ENCODE measurements around the gene IFNAR1. TPM values are rescaled to one million over a fixed set of nuclear protein-coding genes. Genes with fewer than 3 reads are reported as not detected.
"Not testable (repeated sequence)": the region's sequence is repeated elsewhere in the genome, so short reads cannot be mapped to it uniquely, and the experiment has no call there.

Gene IFNAR1
- total and polyA plus RNA-seq, 2 of the 4 experiments (the other 2 are of a cell fraction), result 7.8 to 9.9 TPM

- H3K9ac ChIP-seq (ENCODE audit: low read depth, low read length), result no peak overlapping the region
- no peak overlapping the region for H2BK120ac ChIP-seq (ENCODE audit: low read depth, low read length)
- peak overlapping the region; percentile 53; the same call in 1 of the 2 replicates for H4K5ac ChIP-seq (ENCODE audit: low read depth, low read length)
- DNase-seq (no peak), ATAC-seq (ENCODE audit: low read depth) (no peak)
- no peak overlapping the region for H3K4me3 ChIP-seq (ENCODE audit: insufficient read depth, low read depth, low read length)
- H3K23ac ChIP-seq (ENCODE audit: low read depth, low read length), result no peak overlapping the region
- H3K27ac ChIP-seq (ENCODE audit: insufficient read depth, low read length), result no peak overlapping the region
- no peak overlapping the region for H2AK9ac ChIP-seq (replicated peaks; ENCODE audit: low read depth, low read length, poor library complexity)
- no peak overlapping the region for H2AK5ac ChIP-seq (ENCODE audit: low read depth, low read length)
- H3K27me3 ChIP-seq (ENCODE audit: control insufficient read depth, insufficient read depth, low read length), result no peaks in the 10 kb centered on the region
- H3K36me3 ChIP-seq (ENCODE audit: control insufficient read depth, insufficient read depth, low read length), result peaks cover 4% of the 10 kb centered on the region; the same call in 1 of the 2 replicates
- in situ Hi-C loops (cut with MboI; ENCODE audit: low sequenced_read_pairs), result no loop called here
- H3K4ac ChIP-seq (ENCODE audit: low read depth, low read length), result no peak overlapping the region
- peaks cover 5% of the 10 kb centered on the region for H3K4me1 ChIP-seq (ENCODE audit: control insufficient read depth, insufficient read depth, low read length)
- no peak overlapping the region for H3K56ac ChIP-seq (ENCODE audit: extremely low read depth, insufficient read depth, low read length)
- peaks cover 4% of the 10 kb centered on the region for H3K9me3 ChIP-seq (ENCODE audit: control insufficient read depth, insufficient read depth, low read length)
- no peak overlapping the region for H2BK15ac ChIP-seq (ENCODE audit: low read depth, low read length)
- H4K91ac ChIP-seq (ENCODE audit: insufficient read depth, low read depth, low read length), result no peak overlapping the region
- H2BK20ac ChIP-seq (ENCODE audit: low read depth, low read length), result no peak overlapping the region
- no peaks in the 10 kb centered on the region for H3K79me1 ChIP-seq (ENCODE audit: low read depth in 1 of 2, low read length in 2 of 2)
- H4K8ac ChIP-seq (ENCODE audit: low read depth in 2 of 2, low read length in 2 of 2), result no peak overlapping the region
- POLR2A ChIA-PET (ENCODE audit: unreplicated experiment), result no interaction called here
- peaks cover 5% of the 10 kb centered on the region for H3K9me1 ChIP-seq (ENCODE audit: insufficient read depth, low read length)
- H3K18ac ChIP-seq (ENCODE audit: low read depth, low read length), result no peak overlapping the region
- no peak overlapping the region for H3K14ac ChIP-seq (replicated peaks; ENCODE audit: low read depth, low read length)
- H4K20me1 ChIP-seq (ENCODE audit: insufficient read depth, low read length), result no peaks in the 10 kb centered on the region
- no peak overlapping the region for H2BK5ac ChIP-seq (ENCODE audit: low read depth, low read length, poor library complexity, severe bottlenecking)
- no peak for TF ChIP-seq RAD21 (IDR thresholded peaks at IDR 0.05; ENCODE audit: low read length)
- no peak for TF ChIP-seq CEBPB (IDR thresholded peaks at IDR 0.05; ENCODE audit: low read depth, low read length)
- TF ChIP-seq, protein P1, sequence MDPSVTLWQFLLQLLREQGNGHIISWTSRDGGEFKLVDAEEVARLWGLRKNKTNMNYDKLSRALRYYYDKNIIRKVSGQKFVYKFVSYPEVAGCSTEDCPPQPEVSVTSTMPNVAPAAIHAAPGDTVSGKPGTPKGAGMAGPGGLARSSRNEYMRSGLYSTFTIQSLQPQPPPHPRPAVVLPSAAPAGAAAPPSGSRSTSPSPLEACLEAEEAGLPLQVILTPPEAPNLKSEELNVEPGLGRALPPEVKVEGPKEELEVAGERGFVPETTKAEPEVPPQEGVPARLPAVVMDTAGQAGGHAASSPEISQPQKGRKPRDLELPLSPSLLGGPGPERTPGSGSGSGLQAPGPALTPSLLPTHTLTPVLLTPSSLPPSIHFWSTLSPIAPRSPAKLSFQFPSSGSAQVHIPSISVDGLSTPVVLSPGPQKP (IDR thresholded peaks at IDR 0.05; ENCODE audit: borderline replicate concordance, low read depth, low read length), result no peak
- TF ChIP-seq RFX5 (IDR thresholded peaks at IDR 0.05; ENCODE audit: low read depth, low read length), result no peak
- TF ChIP-seq MAZ (IDR thresholded peaks at IDR 0.05; ENCODE audit: borderline replicate concordance, low read depth, low read length), result no peak
- TF ChIP-seq SMC3 (IDR thresholded peaks at IDR 0.05; ENCODE audit: low read depth, low read length), result no peak
- 55% methylated on average over 4 of the region's 12 CpGs; no CpG with 5 or more reads in 1 of the 2 experiments for WGBS, 2 experiments (ENCODE audit: extremely low coverage in 2 of 2, insufficient read length in 1 of 2)
- dilution Hi-C loops (cut with HindIII; ENCODE audit: low sequenced_read_pairs, unreplicated experiment), result no loop called here
- no peak overlapping the region for H2AFZ ChIP-seq (replicated peaks; ENCODE audit: low read length, poor library complexity)
- CTCF ChIA-PET, result interaction anchor here (0.6 to 2.0 kb wide), 10 partner anchors 19 to 591 kb away, joined by 3 to 7 read pairs (median 4); partner anchors contain the start of gene PAXBP1
- intact Hi-C loops (cut with micrococcal nuclease), result no loop called here
- H3K4me2 ChIP-seq (ENCODE audit: low read depth, low read length), result no peak overlapping the region
- BruUV-seq (replicated peaks), result no TSS peak
Measured at GRCh38 chr21:33362044-33362555, 37.3 kb downstream of the IFNAR1 start.

DNA sequence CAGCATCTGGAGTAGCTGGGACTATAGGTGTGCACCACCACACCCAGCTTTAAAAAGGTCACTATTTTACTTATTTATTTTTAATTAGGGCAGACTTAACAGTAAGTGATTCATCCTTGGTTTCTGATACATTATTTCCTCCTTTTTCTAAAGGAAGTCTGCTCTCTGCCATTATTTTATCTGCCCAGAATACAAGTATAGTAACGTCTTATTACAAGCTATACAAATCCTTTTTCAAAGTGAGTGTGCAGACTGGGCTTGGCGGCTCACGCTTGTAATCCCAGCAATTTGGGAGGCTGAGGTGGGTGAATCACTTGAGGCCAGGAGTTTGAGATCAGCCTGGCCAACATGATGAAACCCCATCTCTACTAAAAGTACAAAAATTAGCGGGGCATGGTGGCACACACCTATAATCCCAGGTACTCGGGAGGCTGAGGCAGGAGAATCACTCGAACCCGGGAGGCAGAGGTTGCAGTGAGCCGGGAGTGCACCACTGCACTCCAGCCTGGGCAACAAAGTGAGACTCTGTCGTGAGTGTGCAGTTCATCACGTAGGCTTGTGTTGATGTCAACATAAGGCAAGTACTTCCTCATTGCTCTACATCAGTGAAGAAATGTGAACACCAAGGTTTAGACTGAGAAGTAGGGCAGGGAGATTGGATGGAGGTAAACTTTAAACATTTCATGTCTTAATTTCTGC lies 39.3 kb downstream of the IFNAR1 start:
- H2BK20ac ChIP-seq (ENCODE audit: low read depth, low read length); H3K23ac ChIP-seq (ENCODE audit: low read depth, low read length); in situ Hi-C loops (cut with MboI; ENCODE audit: low sequenced_read_pairs); H3K79me1 ChIP-seq (ENCODE audit: low read depth in 1 of 2, low read length in 2 of 2); H3K36me3 ChIP-seq (ENCODE audit: control insufficient read depth, insufficient read depth, low read length); H3K9ac ChIP-seq (ENCODE audit: low read depth, low read length); H4K91ac ChIP-seq (ENCODE audit: insufficient read depth, low read depth, low read length); H3K27me3 ChIP-seq (ENCODE audit: control insufficient read depth, insufficient read depth, low read length); H4K20me1 ChIP-seq (ENCODE audit: insufficient read depth, low read length); BruUV-seq (replicated peaks); H3K4me3 ChIP-seq (ENCODE audit: insufficient read depth, low read depth, low read length); H2AK9ac ChIP-seq (replicated peaks; ENCODE audit: low read depth, low read length, poor library complexity); intact Hi-C loops (cut with micrococcal nuclease); H3K14ac ChIP-seq (replicated peaks; ENCODE audit: low read depth, low read length); dilution Hi-C loops (cut with HindIII; ENCODE audit: low sequenced_read_pairs, unreplicated experiment); DNase-seq; H2BK120ac ChIP-seq (ENCODE audit: low read depth, low read length); H3K56ac ChIP-seq (ENCODE audit: extremely low read depth, insufficient read depth, low read length); H2AK5ac ChIP-seq (ENCODE audit: low read depth, low read length); CTCF ChIA-PET; H3K4me1 ChIP-seq (ENCODE audit: control insufficient read depth, insufficient read depth, low read length); H3K4ac ChIP-seq (ENCODE audit: low read depth, low read length); H3K4me2 ChIP-seq (ENCODE audit: low read depth, low read length); ATAC-seq (ENCODE audit: low read depth); POLR2A ChIA-PET (ENCODE audit: unreplicated experiment); H2BK15ac ChIP-seq (ENCODE audit: low read depth, low read length); H4K5ac ChIP-seq (ENCODE audit: low read depth, low read length); H2AFZ ChIP-seq (replicated peaks; ENCODE audit: low read length, poor library complexity); H3K18ac ChIP-seq (ENCODE audit: low read depth, low read length); H2BK5ac ChIP-seq (ENCODE audit: low read depth, low read length, poor library complexity, severe bottlenecking); H3K9me1 ChIP-seq (ENCODE audit: insufficient read depth, low read length); H3K27ac ChIP-seq (ENCODE audit: insufficient read depth, low read length); H4K8ac ChIP-seq (ENCODE audit: low read depth in 2 of 2, low read length in 2 of 2): not testable (repeated sequence)
- WGBS, 2 experiments (ENCODE audit: extremely low coverage in 2 of 2, insufficient read length in 1 of 2), result no CpG with 5 or more reads among the region's 10 CpGs
- peaks cover 18% of the 10 kb centered on the region for H3K9me3 ChIP-seq (ENCODE audit: control insufficient read depth, insufficient read depth, low read length)

Data from IMR-90 (cell line).